OCI-LY3 (cell line): ENCODE data around the gene RDH14.
A peak's percentile ranks its signal among the peaks of the same experiment; 100 is the strongest.

Experiments used
- H2AFZ ChIP-seq: fragments of 200-600, 300-600 bp; shearing (Covaris generic); 2 replicates; pipeline ENCODE4 v1.6.0; 2014; ENCODE audit warnings: antibody characterized with exemption, low read depth, low read length
- H3K27ac ChIP-seq: fragments of 200-600, 300-600 bp; sonication (generic); 2 replicates; pipeline ENCODE4 v1.5.1; 2014; ENCODE audit warnings: mild to moderate bottlenecking, low read length, moderate library complexity, mixed read lengths
- H3K27me3 ChIP-seq: fragments of 200-600, 300-600 bp; sonication (generic); 2 replicates; pipeline ENCODE4 v1.6.1; 2014; ENCODE audit warnings: low read depth, low read length, mixed read lengths
- H3K36me3 ChIP-seq: fragments of 200-600, 300-600 bp; sonication (generic); replicated peaks from 2 replicates; pipeline ENCODE3; 2014; ENCODE audit warnings: low read depth, low read length, mixed read lengths
- H3K4me1 ChIP-seq: fragments of 300-600, 200-600 bp; sonication (generic); 2 replicates; pipeline ENCODE4 v1.6.1; 2014; ENCODE audit warnings: low read length, mixed read lengths
- H3K4me2 ChIP-seq: fragments of 200-600, 300-600 bp; sonication (generic); 2 replicates; pipeline ENCODE4 v1.6.1; 2014; ENCODE audit warnings: low read length, mixed read lengths
- H3K4me3 ChIP-seq: fragments of 300-600, 200-600 bp; sonication (generic); 2 replicates; pipeline ENCODE4 v1.5.1; 2014; ENCODE audit warnings: antibody characterized with exemption, mild to moderate bottlenecking, low read length, moderate library complexity
- H3K79me2 ChIP-seq: fragments of 300-600, 200-600 bp; shearing (Covaris generic); 2 replicates; pipeline ENCODE4 v1.6.1; 2014; ENCODE audit warnings: mild to moderate bottlenecking, low read length, mixed read lengths
- H3K9ac ChIP-seq: fragments of 300-600, 200-600 bp; shearing (Covaris generic); 2 replicates; pipeline ENCODE4 v1.6.0; 2014; ENCODE audit warnings: mild to moderate bottlenecking, low read length, moderate library complexity
- H3K9me3 ChIP-seq: fragments of 200-600, 300-600 bp; shearing (Covaris generic); 2 replicates; pipeline ENCODE4 v1.6.1; 2014; ENCODE audit warnings: low read length, mixed read lengths; ENCODE audit not compliant: insufficient read depth
- H4K20me1 ChIP-seq: fragments of 200-600, 300-600 bp; sonication (generic); 2 replicates; pipeline ENCODE4 v1.6.1; 2016; ENCODE audit warnings: low read length, mixed read lengths; ENCODE audit not compliant: insufficient read depth
- CTCF ChIP-seq: fragments of 200-600, 300-600 bp; sonication (generic); IDR thresholded peaks from 2 replicates; pipeline ENCODE4 v1.5.1; 2014; ENCODE audit warnings: antibody characterized with exemption, low read length, low read depth
- EZH2phosphoT487 ChIP-seq: fragments of 200-600 bp; shearing (Covaris generic); IDR thresholded peaks from 2 replicates; pipeline ENCODE4 v1.6.1; 2018; ENCODE audit warnings: antibody characterized with exemption, mixed run types, low read depth

Gene RDH14

DNA sequence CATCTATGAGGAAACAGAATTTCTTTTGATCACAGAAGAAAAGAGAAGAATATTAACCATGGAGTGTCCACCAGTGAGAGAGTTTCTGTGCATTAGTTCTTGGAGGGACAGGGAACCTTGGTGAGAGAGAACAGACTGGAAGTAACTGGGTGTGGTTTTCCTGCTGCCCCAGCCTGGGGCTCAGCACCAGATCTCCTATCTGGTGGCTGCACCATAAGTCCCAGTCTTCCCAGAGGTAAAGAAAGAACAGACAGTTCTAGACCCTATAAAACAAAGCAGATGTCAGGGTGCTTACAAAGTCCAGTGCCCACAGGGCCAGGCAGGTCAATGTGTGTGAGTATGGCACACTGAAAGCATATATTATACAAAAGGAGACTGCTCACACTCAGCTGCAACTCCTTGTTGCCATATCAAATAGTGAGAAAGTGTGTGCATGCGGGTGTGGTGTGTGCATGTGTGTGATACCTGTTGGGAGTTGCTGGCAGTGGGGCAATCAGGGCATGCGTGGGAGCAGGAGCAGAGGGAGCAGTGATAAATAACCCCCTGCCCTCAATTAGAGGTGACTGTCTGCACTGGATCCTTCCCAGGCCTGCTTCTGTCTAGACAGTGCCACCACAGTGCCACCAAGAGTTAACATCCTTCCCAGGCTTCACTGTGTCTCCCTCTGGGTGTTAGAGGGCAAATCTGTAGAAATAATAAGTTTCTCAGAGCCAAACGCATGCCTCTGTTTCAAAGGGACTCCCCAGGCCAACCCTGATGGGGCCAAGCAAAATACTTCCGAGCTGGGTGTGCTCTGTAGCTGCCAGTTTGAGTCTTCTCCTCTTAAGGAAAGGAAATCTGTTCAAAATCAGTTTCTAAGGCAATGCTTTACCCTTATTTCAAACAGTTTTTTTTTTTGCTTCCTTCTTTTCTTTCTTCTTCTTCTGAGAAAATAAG is 45.7 kb downstream of the RDH14 start:
- Histone ChIP-seq H4K20me1 (no peaks in the 10 kb centered on the region), H3K27ac (no peak overlapping the region), H3K9me3 (no peaks in the 10 kb centered on the region), H2AFZ (no peak overlapping the region), H3K36me3 (no peaks in the 10 kb centered on the region), H3K4me3 (no peak overlapping the region), H3K27me3 (no peaks in the 10 kb centered on the region; the same call in 1 of the 2 replicates), H3K4me1 (no peaks in the 10 kb centered on the region), H3K9ac (no peak overlapping the region), H3K79me2 (no peaks in the 10 kb centered on the region), H3K4me2 (no peak overlapping the region)
- TF ChIP-seq EZH2phosphoT487 = no peak

- H3K36me3 ChIP-seq = no peaks in the 10 kb centered on the region
- no peaks in the 10 kb centered on the region for H3K9me3 ChIP-seq
- TF ChIP-seq EZH2phosphoT487 (no peak), CTCF (no peak)
- H3K27me3 ChIP-seq = peaks cover 3% of the 10 kb centered on the region; the same call in 1 of the 2 replicates
- H3K4me1 ChIP-seq = 0 out of 2 replicates have a peak, but pooled peaks cover 3% of the 10 kb centered on the region
- H3K4me3 ChIP-seq = no peak overlapping the region
- H4K20me1 ChIP-seq = no peaks in the 10 kb centered on the region
- no peak overlapping the region for H2AFZ ChIP-seq
- H3K9ac ChIP-seq = no peak overlapping the region
- no peaks in the 10 kb centered on the region for H3K79me2 ChIP-seq
- H3K4me2 ChIP-seq = no peak overlapping the region
- no peak overlapping the region for H3K27ac ChIP-seq
These were observed 49.7 kb downstream of the RDH14 start for GRCh38 chr2:18510775-18511174.

DNA sequence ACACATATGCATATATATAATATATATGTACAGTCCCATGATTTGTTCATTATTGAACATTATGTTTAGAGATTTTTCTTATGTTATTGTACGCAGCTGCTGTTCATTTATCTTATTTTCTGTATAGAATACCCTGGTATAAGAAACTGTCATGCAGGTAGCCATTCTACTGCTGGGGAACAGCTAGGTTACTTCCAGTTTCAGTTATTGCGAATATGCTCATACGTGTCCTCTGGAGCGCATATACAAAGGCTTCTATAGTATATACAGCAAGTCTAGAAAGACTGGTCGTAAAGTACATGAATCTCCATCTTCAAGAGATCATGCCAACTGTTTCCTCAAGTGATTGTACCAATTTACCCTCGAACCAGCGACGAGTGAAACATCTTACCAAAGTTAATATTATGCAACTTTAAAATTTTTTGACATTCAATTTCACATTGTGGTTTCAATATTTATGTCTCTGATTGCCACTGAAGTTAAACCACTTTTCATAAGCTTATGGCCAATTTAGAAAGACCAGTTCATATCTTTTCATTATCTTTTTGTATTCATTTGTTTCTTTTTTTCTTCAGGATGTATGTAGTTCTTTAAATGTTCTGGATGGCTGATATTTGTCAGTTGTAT is 53.5 kb downstream of the RDH14 start:
- Histone ChIP-seq H3K9ac (peak overlapping the region; percentile 12; the same call in 1 of the 2 replicates), H3K79me2 (no peaks in the 10 kb centered on the region), H3K9me3 (no peaks in the 10 kb centered on the region), H3K27ac (no peak overlapping the region), H4K20me1 (no peaks in the 10 kb centered on the region), H3K4me3 (peak overlapping the region; percentile 72), H2AFZ (peak overlapping the region; percentile 72), H3K36me3 (no peaks in the 10 kb centered on the region), H3K4me2 (peak overlapping the region; percentile 84), H3K27me3 (peaks cover 7% of the 10 kb centered on the region), H3K4me1 (0 out of 2 replicates have a peak, but pooled peaks cover 3% of the 10 kb centered on the region)
- TF ChIP-seq EZH2phosphoT487 (no peak), CTCF (no peak)

- H3K4me3 ChIP-seq = no peak overlapping the region
- H3K36me3 ChIP-seq = no peaks in the 10 kb centered on the region
- H3K79me2 ChIP-seq = no peaks in the 10 kb centered on the region
- H3K4me2 ChIP-seq = no peak overlapping the region
- H3K27ac ChIP-seq = no peak overlapping the region
- H3K27me3 ChIP-seq = peaks cover 11% of the 10 kb centered on the region; the same call in 1 of the 2 replicates
- no peak for TF ChIP-seq CTCF
- no peak for TF ChIP-seq EZH2phosphoT487
- H3K9me3 ChIP-seq = no peaks in the 10 kb centered on the region
- H3K9ac ChIP-seq = no peak overlapping the region
- H3K4me1 ChIP-seq = 0 out of 2 replicates have a peak, but pooled peaks cover 3% of the 10 kb centered on the region
- no peaks in the 10 kb centered on the region for H4K20me1 ChIP-seq
- H2AFZ ChIP-seq = no peak overlapping the region
These were observed 54.6 kb downstream of the RDH14 start for GRCh38 chr2:18505703-18506341.
